H9 (cell line): ENCODE results near the gene SLC9A9. TPM values are rescaled to one million over a fixed set of nuclear protein-coding genes. Genes with fewer than 3 reads are reported as not detected.

Source experiments
- DNase-seq: peaks from one replicate; pipeline ENCODE4 v3.0.0-alpha.2; 2017
- H2AFZ ChIP-seq: one replicate; pipeline ENCODE4 v1.6.1; 2013; ENCODE audit warnings: mild to moderate bottlenecking, low read length, control low read depth, moderate library complexity
- H2AK5ac ChIP-seq: 2 replicates; pipeline ENCODE4 v1.6.1; 2013; ENCODE audit warnings: low read length, control low read depth, mixed read lengths; ENCODE audit not compliant: insufficient read length
- H2BK120ac ChIP-seq: one replicate; pipeline ENCODE4 v1.6.1; 2013; ENCODE audit warnings: low read depth, mild to moderate bottlenecking, low read length, control low read depth, inconsistent platforms; ENCODE audit not compliant: poor library complexity, severe bottlenecking
- H2BK12ac ChIP-seq: 2 replicates; pipeline ENCODE4 v1.6.1; 2013; ENCODE audit warnings: low read length, control low read depth, mixed read lengths, low read depth; ENCODE audit not compliant: insufficient read length
- H2BK15ac ChIP-seq: 2 replicates; pipeline ENCODE4 v1.6.1; 2013; ENCODE audit warnings: low read depth, low read length, control low read depth
- H2BK20ac ChIP-seq: one replicate; pipeline ENCODE4 v1.6.1; 2013; ENCODE audit warnings: low read depth, mild to moderate bottlenecking, low read length, control low read depth, inconsistent platforms; ENCODE audit not compliant: poor library complexity, severe bottlenecking
- H2BK5ac ChIP-seq: 2 replicates; pipeline ENCODE4 v1.6.1; 2013; ENCODE audit warnings: low read length, control low read depth, mixed read lengths; ENCODE audit not compliant: insufficient read length
- H3K14ac ChIP-seq: 2 replicates; pipeline ENCODE4 v1.6.1; 2013; ENCODE audit warnings: low read length, control low read depth; ENCODE audit not compliant: insufficient read depth
- H3K18ac ChIP-seq: 2 replicates; pipeline ENCODE4 v1.6.1; 2013; ENCODE audit warnings: low read depth, mild to moderate bottlenecking, mixed read lengths, low read length, control low read depth; ENCODE audit not compliant: insufficient read length
- H3K23ac ChIP-seq: 2 replicates; pipeline ENCODE4 v1.6.1; 2013; ENCODE audit warnings: low read length, control low read depth, mixed read lengths, low read depth; ENCODE audit not compliant: insufficient read length
- H3K23me2 ChIP-seq: 2 replicates; pipeline ENCODE4 v1.6.1; 2013; ENCODE audit warnings: low read depth, mild to moderate bottlenecking, mixed read lengths, low read length, control low read depth; ENCODE audit not compliant: insufficient read length, poor library complexity, severe bottlenecking
- H3K27ac ChIP-seq: 2 replicates; pipeline ENCODE4 v1.5.1; 2013; ENCODE audit warnings: low read length, control low read depth, mixed read lengths, low read depth; ENCODE audit not compliant: insufficient read length
- H3K27me3 ChIP-seq: 2 replicates; pipeline ENCODE4 v1.6.1; 2013; ENCODE audit warnings: low read length, control low read depth, inconsistent platforms; ENCODE audit not compliant: insufficient read depth
- H3K4ac ChIP-seq: 2 replicates; pipeline ENCODE4 v1.6.1; 2013; ENCODE audit warnings: low read depth, mild to moderate bottlenecking, control low read depth, inconsistent platforms, low read length, moderate library complexity
- H3K4me1 ChIP-seq: 2 replicates; pipeline ENCODE4 v1.6.1; 2013; ENCODE audit warnings: low read length, control low read depth, inconsistent platforms; ENCODE audit not compliant: insufficient read depth
- H3K4me2 ChIP-seq: 2 replicates; pipeline ENCODE4 v1.6.1; 2013; ENCODE audit warnings: low read length, control low read depth, mixed read lengths; ENCODE audit not compliant: insufficient read length, insufficient read depth
- H3K56ac ChIP-seq: 2 replicates; pipeline ENCODE4 v1.6.1; 2013; ENCODE audit warnings: low read depth, mild to moderate bottlenecking, mixed read lengths, low read length, control low read depth; ENCODE audit not compliant: insufficient read length
- H3K79me1 ChIP-seq: 2 replicates; pipeline ENCODE4 v1.6.1; 2013; ENCODE audit warnings: low read depth, mild to moderate bottlenecking, moderate library complexity, low read length, control low read depth, inconsistent platforms; ENCODE audit not compliant: insufficient read depth, poor library complexity, severe bottlenecking
- H3K79me2 ChIP-seq: 2 replicates; pipeline ENCODE4 v1.6.1; 2013; ENCODE audit warnings: low read length, control low read depth, inconsistent platforms; ENCODE audit not compliant: insufficient read depth
- H3K9ac ChIP-seq: 2 replicates; pipeline ENCODE4 v1.6.1; 2013; ENCODE audit warnings: low read length, control low read depth, mixed read lengths; ENCODE audit not compliant: insufficient read length; ENCODE audit errors: extremely low read depth
- H3K9me3 ChIP-seq: one replicate; pipeline ENCODE4 v1.6.1; 2013; ENCODE audit warnings: low read depth, low read length, inconsistent platforms; ENCODE audit not compliant: control insufficient read depth
- H3T11ph ChIP-seq: one replicate; pipeline ENCODE4 v1.6.1; 2013; ENCODE audit warnings: mild to moderate bottlenecking, low read length, control low read depth, inconsistent platforms
- H4K20me1 ChIP-seq: one replicate; pipeline ENCODE4 v1.6.1; 2013; ENCODE audit not compliant: control insufficient read depth, insufficient read length, insufficient read depth
- H4K5ac ChIP-seq: 2 replicates; pipeline ENCODE4 v1.6.1; 2013; ENCODE audit warnings: low read depth, mild to moderate bottlenecking, mixed read lengths, low read length, control low read depth; ENCODE audit not compliant: insufficient read length
- H4K8ac ChIP-seq: replicated peaks from 2 replicates; pipeline ENCODE4 v1.6.1; 2013; ENCODE audit warnings: low read length, control low read depth, mixed read lengths, low read depth; ENCODE audit not compliant: insufficient read length
- H4K91ac ChIP-seq: 2 replicates; pipeline ENCODE4 v1.6.1; 2013; ENCODE audit warnings: low read depth, mild to moderate bottlenecking, moderate library complexity, mixed read lengths, low read length, control low read depth; ENCODE audit not compliant: insufficient read length
- H3K27ac Mint-ChIP-seq, 3 experiments: 2 replicates in 2 of 3; 3 replicates in 1 of 3; pipeline ENCODE4 v1.8.0; 2020 to 2021; ENCODE audit warnings: mixed read lengths in 3 of 3, mild to moderate bottlenecking in 1 of 3, moderate library complexity in 1 of 3
- H3K27me3 Mint-ChIP-seq: 2 replicates; pipeline ENCODE4 v1.8.0; 2021; ENCODE audit warnings: low read depth, mild to moderate bottlenecking, moderate library complexity, mixed read lengths
- H3K36me3 Mint-ChIP-seq, 3 experiments: 2 replicates in 2 of 3; 3 replicates in 1 of 3; pipeline ENCODE4 v1.8.0; 2020 to 2021; ENCODE audit warnings: low read depth in 3 of 3, mixed read lengths in 3 of 3; ENCODE audit not compliant: insufficient read depth in 1 of 3
- H3K4me1 Mint-ChIP-seq, 2 experiments: 2 replicates each; pipeline ENCODE4 v1.8.0; 2020; ENCODE audit warnings: mixed read lengths in 2 of 2
- H3K4me3 Mint-ChIP-seq, 2 experiments: 2 replicates in 1 of 2; 3 replicates in 1 of 2; pipeline ENCODE4 v1.8.0; 2020 to 2021; ENCODE audit warnings: mild to moderate bottlenecking in 2 of 2, mixed read lengths in 2 of 2, moderate library complexity in 1 of 2
- H3K9me3 Mint-ChIP-seq, 2 experiments: 2 replicates in 1 of 2; 3 replicates in 1 of 2; pipeline ENCODE4 v1.8.0; 2020; ENCODE audit warnings: mild to moderate bottlenecking in 2 of 2, mixed read lengths in 2 of 2, moderate library complexity in 1 of 2
- total RNA-seq: library from RNA; stranded (reverse); gene quantifications from 2 replicates; pipeline ENCODE4 v1.2.1, GENCODE V29; 2021
- TF ChIP-seq, protein P1 (sequence below): fragments of 200-600 bp; sonication (generic); conservative IDR thresholded peaks from 3 replicates; pipeline ENCODE4 v1.8.0; 2021; ENCODE audit warnings: antibody characterized with exemption, mild to moderate bottlenecking

The SLC9A9 gene
- total RNA-seq, 1 experiment from 2014 or later, result 0.35 TPM

DNA sequence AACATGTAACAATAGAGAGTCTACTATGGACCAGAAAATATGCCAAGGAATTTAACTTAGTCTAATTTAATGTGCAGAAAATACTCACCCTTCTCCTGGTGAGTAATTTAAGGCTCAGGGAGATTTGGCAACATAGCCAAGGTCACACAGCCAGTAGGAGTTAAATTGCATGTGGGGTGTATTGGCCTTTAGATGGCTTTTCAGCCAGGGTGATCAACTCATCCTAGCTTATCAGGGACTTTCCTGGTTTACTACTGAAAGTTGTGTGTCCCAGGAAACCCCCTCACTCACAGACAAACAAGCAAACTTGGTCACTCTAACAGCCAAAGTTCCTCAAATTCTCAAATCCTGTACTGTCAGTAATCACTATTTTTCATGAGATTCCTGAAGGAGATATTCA lies 2.6 kb upstream of the SLC9A9 start:
- no peak overlapping the region for H4K91ac ChIP-seq
- no peak overlapping the region for H2BK20ac ChIP-seq
- no peak overlapping the region for H3K9ac ChIP-seq
- no peak overlapping the region for H2BK12ac ChIP-seq
- H3K79me2 ChIP-seq, result no peaks in the 10 kb centered on the region
- H3K4me2 ChIP-seq, result no peak overlapping the region
- H3K4me1 ChIP-seq, result no peaks in the 10 kb centered on the region; the same call in 1 of the 2 replicates
- H2AFZ ChIP-seq, result no peak overlapping the region
- H3T11ph ChIP-seq, result no peak overlapping the region
- Mint-ChIP-seq H3K4me1 (peaks cover 25% of the 10 kb centered on the region in 2 experiments), H3K4me3 (no peak overlapping the region), H3K9me3 (no peaks in the 10 kb centered on the region), H3K27ac (no peak overlapping the region), H3K27me3 (no peaks in the 10 kb centered on the region), H3K36me3 (no peaks in the 10 kb centered on the region)
- H2BK120ac ChIP-seq, result no peak overlapping the region
- H3K14ac ChIP-seq, result no peak overlapping the region
- no peak overlapping the region for H3K4ac ChIP-seq
- no peaks in the 10 kb centered on the region for H3K23me2 ChIP-seq
- H2BK15ac ChIP-seq, result no peak overlapping the region
- no peak overlapping the region for H2BK5ac ChIP-seq
- no peak overlapping the region for H3K27ac ChIP-seq
- no peak overlapping the region for H4K5ac ChIP-seq
- no peak overlapping the region for H3K18ac ChIP-seq
- H3K9me3 ChIP-seq, result no peaks in the 10 kb centered on the region
- TF ChIP-seq, protein P1, sequence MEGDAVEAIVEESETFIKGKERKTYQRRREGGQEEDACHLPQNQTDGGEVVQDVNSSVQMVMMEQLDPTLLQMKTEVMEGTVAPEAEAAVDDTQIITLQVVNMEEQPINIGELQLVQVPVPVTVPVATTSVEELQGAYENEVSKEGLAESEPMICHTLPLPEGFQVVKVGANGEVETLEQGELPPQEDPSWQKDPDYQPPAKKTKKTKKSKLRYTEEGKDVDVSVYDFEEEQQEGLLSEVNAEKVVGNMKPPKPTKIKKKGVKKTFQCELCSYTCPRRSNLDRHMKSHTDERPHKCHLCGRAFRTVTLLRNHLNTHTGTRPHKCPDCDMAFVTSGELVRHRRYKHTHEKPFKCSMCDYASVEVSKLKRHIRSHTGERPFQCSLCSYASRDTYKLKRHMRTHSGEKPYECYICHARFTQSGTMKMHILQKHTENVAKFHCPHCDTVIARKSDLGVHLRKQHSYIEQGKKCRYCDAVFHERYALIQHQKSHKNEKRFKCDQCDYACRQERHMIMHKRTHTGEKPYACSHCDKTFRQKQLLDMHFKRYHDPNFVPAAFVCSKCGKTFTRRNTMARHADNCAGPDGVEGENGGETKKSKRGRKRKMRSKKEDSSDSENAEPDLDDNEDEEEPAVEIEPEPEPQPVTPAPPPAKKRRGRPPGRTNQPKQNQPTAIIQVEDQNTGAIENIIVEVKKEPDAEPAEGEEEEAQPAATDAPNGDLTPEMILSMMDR, result no peak
- no peak overlapping the region for H3K56ac ChIP-seq
- no peak overlapping the region for H4K8ac ChIP-seq
- H3K23ac ChIP-seq, result no peak overlapping the region
- no peak overlapping the region for H2AK5ac ChIP-seq
- no peaks in the 10 kb centered on the region for H4K20me1 ChIP-seq
- H3K79me1 ChIP-seq, result no peaks in the 10 kb centered on the region
- no peaks in the 10 kb centered on the region for H3K27me3 ChIP-seq
- DNase-seq, result no peak
